Neural cell (in vitro differentiated cells): ENCODE results near the gene DHX34.

Experiments
- REST ChIP-seq: IDR thresholded peaks from 2 replicates; pipeline ENCODE4 v1.6.1; 2012; ENCODE audit warnings: borderline replicate concordance
- TAF1 ChIP-seq: IDR thresholded peaks from 2 replicates; pipeline ENCODE4 v1.6.1; 2012; ENCODE audit warnings: low read depth

DNA sequence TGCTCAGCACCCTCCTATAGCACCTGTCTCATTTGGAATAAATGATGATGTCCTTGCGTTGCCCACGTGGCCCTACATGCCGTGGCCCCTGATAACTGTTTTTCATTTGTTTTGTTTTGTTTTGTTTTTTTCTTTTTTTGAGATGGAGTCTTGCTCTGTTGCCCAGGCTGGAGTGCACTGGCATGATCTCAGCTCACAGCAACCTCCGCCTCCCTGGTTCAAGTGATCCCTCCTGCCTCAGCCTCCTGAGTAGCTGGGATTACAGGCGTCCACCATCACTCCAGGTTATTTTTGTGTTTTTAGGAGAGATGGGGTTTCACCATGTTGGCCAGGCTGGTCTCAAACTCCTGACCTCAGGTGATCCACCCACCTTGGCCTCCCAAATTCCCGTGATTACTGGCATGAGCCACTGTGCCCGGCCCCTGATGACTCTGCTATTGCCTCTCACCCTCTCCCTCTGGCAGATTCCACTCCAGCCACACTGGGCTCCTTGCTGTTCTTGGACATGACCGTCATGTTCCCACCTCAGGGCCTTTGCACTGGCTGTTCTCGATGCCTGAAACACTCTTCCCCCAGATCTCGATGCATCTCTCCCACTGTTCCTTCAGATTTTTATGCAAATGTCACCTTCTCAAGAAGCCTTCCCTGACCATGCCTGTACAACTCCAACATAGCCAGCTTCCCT, 9.8 kb upstream of the DHX34 start:
- TF ChIP-seq REST (no peak), TAF1 (no peak)
